Sigmoid colon (tissue), 4 donors: ENCODE data around the gene FAM25C.
"Not testable (repeated sequence)": the region's sequence is repeated elsewhere in the genome, so short reads cannot be mapped to it uniquely, and the experiment has no call there.

Source experiments
- CTCF ChIP-seq, 4 experiments: fragments of 450-650 bp in 3 of 4; fragments of 200-600 bp in 1 of 4; IDR thresholded peaks; one replicate each; pipeline ENCODE4 v1.5.1; 2016 to 2019; ENCODE audit warnings: antibody characterized with exemption in 4 of 4, mild to moderate bottlenecking in 3 of 4, moderate library complexity in 2 of 4
- EP300 ChIP-seq, 4 donors: sonication (generic); formaldehyde crosslinking; IDR thresholded peaks; one replicate each; pipeline ENCODE4 v1.6.1; 2017; ENCODE audit warnings: antibody characterized with exemption in 4 of 4
- POLR2A ChIP-seq, 2 donors: fragments of 450-650 bp; IDR thresholded peaks; one replicate each; pipeline ENCODE4 v1.6.1; 2016; ENCODE audit warnings: antibody characterized with exemption in 2 of 2, mild to moderate bottlenecking in 2 of 2, moderate library complexity in 2 of 2
- POLR2AphosphoS5 ChIP-seq, 4 donors: sonication (generic); formaldehyde crosslinking; IDR thresholded peaks; one replicate each; pipeline ENCODE4 v1.6.1; 2017; ENCODE audit warnings: antibody characterized with exemption in 4 of 4

GRCh38 chr10:47960699-47961098 is 38.9 kb downstream of the FAM25C start:
- not testable (repeated sequence) for TF ChIP-seq POLR2A, CTCF, POLR2AphosphoS5, EP300 (IDR thresholded peaks at IDR 0.05)
